A673 (cell line): ENCODE data around the gene IP6K1. TPM values are rescaled to one million over a fixed set of nuclear protein-coding genes. Genes with fewer than 3 reads are reported as not detected.
A peak's percentile ranks its signal among the peaks of the same experiment; 100 is the strongest.

ENCODE experiments used
- BruUV-seq: library from RNA; stranded (reverse); fragments of 400-500 nt; replicated peaks from 2 replicates; lab custom pipeline; 2021; lab: Mats Ljungman, UMichigan
- CTCF ChIA-PET: fragments of 300-600 bp; sonication (Branson Sonifier 250); formaldehyde crosslinking; loops from one replicate; lab custom pipeline; 2022; ENCODE audit warnings: antibody characterized with exemption; lab: Charles Lee
- POLR2A ChIA-PET: fragments of 300-600 bp; sonication (Branson Sonifier 250); formaldehyde crosslinking; loops from one replicate; lab custom pipeline; 2022; ENCODE audit warnings: antibody characterized with exemption; ENCODE audit not compliant: low non-redundant PET; lab: Charles Lee
- DNase-seq: peaks from one replicate; pipeline ENCODE4 v3.0.0-alpha.2; 2015; ENCODE audit warnings: low spot score
- H3K27ac ChIP-seq: fragments of 200-600 bp; sonication (generic); 2 replicates; pipeline ENCODE4 v1.5.1; 2016; ENCODE audit warnings: mixed run types, low read depth, mild to moderate bottlenecking, mixed read lengths, antibody characterized with exemption, low read length; ENCODE audit not compliant: poor library complexity, severe bottlenecking
- H3K27me3 ChIP-seq: fragments of 200-600 bp; sonication (generic); replicated peaks from 2 replicates; pipeline ENCODE4 v1.6.1; 2017; ENCODE audit warnings: mixed run types, low read depth, mild to moderate bottlenecking, mixed read lengths, antibody characterized with exemption, low read length; ENCODE audit not compliant: insufficient read depth, poor library complexity
- H3K36me3 ChIP-seq: fragments of 200-600 bp; sonication (generic); 2 replicates; pipeline ENCODE4 v1.6.1; 2016; ENCODE audit warnings: mixed run types, mild to moderate bottlenecking, mixed read lengths, antibody characterized with exemption, low read length; ENCODE audit not compliant: insufficient read depth, poor library complexity, severe bottlenecking
- H3K4me1 ChIP-seq: fragments of 200-600 bp; sonication (generic); 2 replicates; pipeline ENCODE4 v1.6.1; 2017; ENCODE audit warnings: mixed run types, mild to moderate bottlenecking, mixed read lengths, antibody characterized with exemption, low read length; ENCODE audit not compliant: insufficient read depth, poor library complexity, severe bottlenecking
- H3K4me3 ChIP-seq: fragments of 200-600 bp; sonication (generic); 2 replicates; pipeline ENCODE4 v1.5.1; 2016; ENCODE audit warnings: low read depth, mixed run types, mild to moderate bottlenecking, mixed read lengths, low read length; ENCODE audit not compliant: poor library complexity, severe bottlenecking
- H3K9me3 ChIP-seq: fragments of 200-600 bp; sonication (generic); 2 replicates; pipeline ENCODE4 v1.6.1; 2016; ENCODE audit warnings: mixed run types, low read depth, mild to moderate bottlenecking, mixed read lengths, antibody characterized with exemption, low read length; ENCODE audit not compliant: poor library complexity, severe bottlenecking
- CTCF ChIP-seq: fragments of 300-800, 200-600 bp; sonication (generic); conservative IDR thresholded peaks from 2 replicates; pipeline ENCODE4 v1.5.1; 2017; ENCODE audit warnings: low read depth, mild to moderate bottlenecking, antibody characterized with exemption, low read length, moderate library complexity, mixed read lengths
- EZH2 ChIP-seq: fragments of 200-600 bp; sonication (generic); IDR thresholded peaks from 2 replicates; pipeline ENCODE4 v1.6.1; 2017; ENCODE audit warnings: borderline replicate concordance, low read depth, mild to moderate bottlenecking, mixed read lengths, antibody characterized with exemption, low read length; ENCODE audit not compliant: poor library complexity, severe bottlenecking
- intact Hi-C: fragments of 100-400 bp; cut with micrococcal nuclease; formaldehyde crosslinking; loops from one replicate; pipeline ENCODE4 v1.10.0; 2022; ENCODE audit not compliant: unreplicated experiment
- total RNA-seq: library from RNA; stranded (reverse); gene quantifications from 2 replicates; pipeline ENCODE4 v1.2.3, GENCODE V29; 2021

The IP6K1 gene
- total RNA-seq, 1 experiment from 2014 or later, result 29.0 TPM

- DNase-seq, result no peak
- no TSS peak for BruUV-seq
- TF ChIP-seq EZH2 (no peak), CTCF (no peak)
Measured at GRCh38 chr3:49681232-49681522, 105.2 kb downstream of the IP6K1 start.

GRCh38 chr3:49680493-49681231 is 105.7 kb downstream of the IP6K1 start:
- no peaks in the 10 kb centered on the region for H3K4me1 ChIP-seq
- no peak for DNase-seq
- ChIA-PET CTCF (no interaction called here), POLR2A (no interaction called here)
- no peaks in the 10 kb centered on the region for H3K27me3 ChIP-seq
- BruUV-seq, result no TSS peak
- H3K4me3 ChIP-seq, result no peak overlapping the region
- TF ChIP-seq CTCF, result no peak
- TF ChIP-seq EZH2, result no peak
- H3K9me3 ChIP-seq, result no peaks in the 10 kb centered on the region
- H3K36me3 ChIP-seq, result peaks cover 2% of the 10 kb centered on the region
- H3K27ac ChIP-seq, result no peak overlapping the region
- intact Hi-C loops, result no loop called here

More at GRCh38 chr3:49681232-49681522, 105.2 kb downstream of the IP6K1 start:
- Histone ChIP-seq H3K4me1 (no peaks in the 10 kb centered on the region), H3K27me3 (no peaks in the 10 kb centered on the region), H3K27ac (no peak overlapping the region), H3K9me3 (no peaks in the 10 kb centered on the region), H3K4me3 (no peak overlapping the region), H3K36me3 (peaks cover 1% of the 10 kb centered on the region)
- intact Hi-C loops, result no loop called here
- ChIA-PET CTCF (no interaction called here), POLR2A (no interaction called here)

GRCh38 chr3:49675912-49676311 is 110.4 kb downstream of the IP6K1 start:
- peaks cover 2% of the 10 kb centered on the region for H3K36me3 ChIP-seq
- BruUV-seq, result TSS peak; percentile 43
- ChIA-PET POLR2A (no interaction called here), CTCF (no interaction called here)
- H3K4me3 ChIP-seq, result no peak overlapping the region
- H3K9me3 ChIP-seq, result no peaks in the 10 kb centered on the region
- no peaks in the 10 kb centered on the region for H3K4me1 ChIP-seq
- TF ChIP-seq EZH2 (no peak), CTCF (no peak)
- DNase-seq, result no peak
- H3K27me3 ChIP-seq, result no peaks in the 10 kb centered on the region
- intact Hi-C loops, result no loop called here
- H3K27ac ChIP-seq, result no peak overlapping the region
